A549 treated with GW870086 at 1 μM for 4 hours (cell line): ENCODE data around the gene MMP15. TPM values are rescaled to one million over a fixed set of nuclear protein-coding genes. Genes with fewer than 3 reads are reported as not detected.

Experiments used
- total RNA-seq: library from RNA; stranded (reverse); fragments of 200-300 nt; extraction: Qiagen RNA extraction; gene quantifications from 5 replicates; pipeline ENCODE4 v1.2.3, GENCODE V29; 2022; ENCODE audit warnings: low read depth

The MMP15 gene
- total RNA-seq: 28.0 to 37.2 TPM (median 34.7 TPM) in 5 replicates

GRCh38 chr16:58025351-58026138, at the start of gene MMP15:
TSS of gene MMP15 (plus strand) at chr16:58025754. CDS start at chr16:58026351, 597 bp downstream.

GRCh38 chr16:57999971-58000705, 25.4 kb upstream of the MMP15 start, which contains the start of gene ZNF319:
TSS of gene ZNF319 (minus strand) at chr16:58000672. CDS start at chr16:57998265, 2,407 bp downstream.

DNA sequence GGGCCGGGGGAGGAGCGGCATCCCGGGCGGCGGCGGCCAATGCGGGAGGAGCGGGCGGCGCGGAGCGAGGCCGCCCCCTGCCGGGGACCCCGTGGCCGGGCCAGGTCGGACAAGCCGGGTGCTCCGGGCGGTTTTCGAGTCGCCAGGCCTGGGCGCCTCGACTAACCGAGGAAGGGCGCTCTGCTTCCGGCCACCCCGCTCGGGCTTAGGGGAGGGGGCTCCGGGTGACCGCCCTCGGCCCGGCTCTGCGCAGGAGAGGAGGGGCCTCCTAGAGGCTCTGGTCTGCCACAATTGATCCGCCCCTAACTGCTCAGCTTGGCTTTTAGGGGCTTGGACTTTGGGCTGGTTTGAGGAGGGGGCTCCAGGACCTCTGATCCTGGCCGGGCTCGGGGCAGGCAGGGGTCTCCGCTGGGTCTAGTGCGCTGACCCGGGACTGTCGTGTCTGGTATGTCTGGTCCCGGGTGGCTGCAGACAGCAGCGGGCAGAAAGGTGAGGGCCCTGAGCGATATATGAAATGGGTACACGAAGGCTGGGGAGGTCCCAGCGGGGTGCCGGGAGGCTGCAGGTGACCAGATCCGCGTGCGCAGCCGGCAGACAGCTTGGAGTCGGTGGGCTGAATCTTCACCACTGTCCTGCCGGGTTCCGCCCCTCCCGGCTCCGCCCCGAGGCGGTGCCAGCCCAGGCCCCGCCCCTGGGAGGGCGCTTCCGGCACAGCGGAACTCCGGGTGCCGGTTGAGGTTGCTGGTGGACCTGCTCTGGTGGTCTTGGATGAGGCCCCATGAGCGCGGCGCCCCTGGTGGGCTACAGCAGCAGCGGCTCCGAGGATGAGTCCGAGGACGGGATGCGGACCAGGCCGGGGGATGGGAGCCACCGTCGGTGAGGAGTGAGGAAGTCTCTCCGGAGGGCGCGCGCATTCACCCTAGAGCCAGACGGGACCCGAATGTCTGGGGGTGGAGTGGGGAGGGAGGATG, 24.6 kb upstream of the MMP15 start, which contains the start of gene USB1:
Gene USB1 (plus strand): TSS at position 702 of the 971 bp plus-strand sequence. CDS start 77 bp downstream, at position 779.

Other genes starting within 250 kb of the MMP15 start
- 107 to 155 TPM (median 142 TPM) in 5 replicates for gene KIFC3, start 223.3 kb upstream of the MMP15 start, total RNA-seq
- 0.03 to 0.09 TPM (median 0.08 TPM) in 4 of 5 replicates, not detected in the other for gene CNGB1, start 54.6 kb upstream of the MMP15 start, total RNA-seq
- gene ZNF319, start 25.1 kb upstream of the MMP15 start, total RNA-seq: 10.2 to 14.9 TPM (median 13.9 TPM) in 5 replicates
- 80.5 to 90.6 TPM (median 86.0 TPM) in 5 replicates for gene USB1, start 24.3 kb upstream of the MMP15 start, total RNA-seq
- 49.1 to 55.9 TPM (median 53.2 TPM) in 5 replicates for gene CFAP20, start 103.6 kb downstream of the MMP15 start, total RNA-seq
- 49.0 to 61.7 TPM (median 53.8 TPM) in 5 replicates for gene CSNK2A2, start 172.4 kb downstream of the MMP15 start, total RNA-seq